Left ventricle myocardium superior (tissue), 1 donor: Measurements from ENCODE around the gene ECE2. TPM values are rescaled to one million over a fixed set of nuclear protein-coding genes. Genes with fewer than 3 reads are reported as not detected.
A peak's percentile ranks its signal among the peaks of the same experiment; 100 is the strongest.

ENCODE experiments used
- ATAC-seq: fragments of 200-7000 bp; cut with Tn5 transposase; one replicate; pipeline ENCODE4 v1.9.1; 2020; ENCODE audit warnings: mild to moderate bottlenecking, moderate library complexity
- DNase-seq: peaks from one replicate; pipeline ENCODE4 v3.0.0-alpha.2; 2020
- intact Hi-C: fragments of 100-400 bp; cut with micrococcal nuclease; formaldehyde crosslinking; loops from one replicate; pipeline ENCODE4 v1.11.0; 2022
- total RNA-seq: library from RNA; stranded (reverse); fragmentation: NEBNext Ultra II Directional; extraction: Animal tissue kit (Norgen Biotek cat#: 25700); gene quantifications from one replicate; pipeline ENCODE4 v1.2.1, GENCODE V29; 2021
- donor health status: DM: no; HTN: yes; CAD: no; lungs with severe emphysema.

The ECE2 gene
- total RNA-seq, 1 donor from 2014 or later, result not detected

DNA sequence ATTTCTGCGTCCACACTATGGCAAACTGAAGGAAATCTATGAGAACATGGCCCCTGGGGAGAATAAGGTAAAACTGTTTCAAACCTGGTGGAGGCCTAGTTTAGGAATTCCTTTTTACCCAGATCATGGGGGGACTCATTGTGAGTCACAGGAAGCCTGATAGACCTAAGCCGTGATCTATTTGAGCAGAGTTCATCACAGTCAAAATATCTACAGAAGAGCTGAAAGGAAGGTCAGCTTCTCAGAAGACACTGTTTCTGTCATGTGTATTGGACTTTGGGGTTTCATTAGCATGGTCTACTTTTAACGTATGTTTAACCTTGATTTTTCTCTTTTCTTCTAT, 24.5 kb downstream of the ECE2 start:
- ATAC-seq (no peak), DNase-seq (no peak)
- intact Hi-C loops, result no loop called here

DNA sequence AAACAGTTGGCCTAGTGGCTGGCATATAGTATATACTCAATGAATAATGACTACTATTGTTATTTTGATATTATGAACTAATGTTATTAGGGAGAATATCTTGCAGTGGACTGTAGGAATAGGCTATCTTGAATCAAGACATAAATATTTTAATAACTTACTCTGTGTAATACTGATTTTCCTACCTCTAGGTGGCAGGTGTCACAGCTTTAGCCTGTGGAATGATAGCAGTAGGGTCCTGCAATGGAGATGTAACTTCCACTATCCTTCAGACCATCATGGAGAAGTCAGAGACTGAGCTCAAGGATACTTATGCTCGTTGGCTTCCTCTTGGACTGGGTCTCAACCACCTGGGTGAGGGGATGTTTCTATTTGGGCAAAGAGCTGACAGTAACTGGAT, 29.8 kb downstream of the ECE2 start:
- no peak for DNase-seq
- ATAC-seq, result no peak
- intact Hi-C loops, result no loop called here

DNA sequence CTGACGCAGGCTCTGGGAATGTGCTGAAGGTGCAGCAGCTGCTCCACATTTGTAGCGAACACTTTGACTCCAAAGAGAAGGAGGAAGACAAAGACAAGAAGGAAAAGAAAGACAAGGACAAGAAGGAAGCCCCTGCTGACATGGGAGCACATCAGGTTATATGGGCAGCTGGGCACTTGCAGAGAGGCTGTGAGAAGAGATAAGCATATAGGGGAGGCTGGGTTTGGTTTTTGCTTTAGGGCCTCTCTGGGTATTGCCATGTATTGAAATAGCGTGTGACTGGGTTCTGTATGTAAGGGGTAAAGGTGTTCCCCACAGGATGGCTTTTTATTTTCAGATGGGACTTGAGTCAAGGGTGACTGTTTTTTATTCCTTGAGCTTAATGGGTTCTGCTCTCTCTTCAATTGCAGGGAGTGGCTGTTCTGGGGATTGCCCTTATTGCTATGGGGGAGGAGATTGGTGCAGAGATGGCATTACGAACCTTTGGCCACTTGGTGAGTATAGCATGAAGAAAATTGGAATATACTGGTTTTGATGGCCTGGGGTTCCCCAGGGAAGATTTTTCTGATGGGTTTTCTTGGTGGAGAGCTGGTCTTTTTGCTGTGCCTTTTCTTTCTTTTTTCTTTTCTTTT, 30.6 kb downstream of the ECE2 start:
- intact Hi-C loops, result no loop called here
- ATAC-seq (no peak), DNase-seq (no peak)

DNA sequence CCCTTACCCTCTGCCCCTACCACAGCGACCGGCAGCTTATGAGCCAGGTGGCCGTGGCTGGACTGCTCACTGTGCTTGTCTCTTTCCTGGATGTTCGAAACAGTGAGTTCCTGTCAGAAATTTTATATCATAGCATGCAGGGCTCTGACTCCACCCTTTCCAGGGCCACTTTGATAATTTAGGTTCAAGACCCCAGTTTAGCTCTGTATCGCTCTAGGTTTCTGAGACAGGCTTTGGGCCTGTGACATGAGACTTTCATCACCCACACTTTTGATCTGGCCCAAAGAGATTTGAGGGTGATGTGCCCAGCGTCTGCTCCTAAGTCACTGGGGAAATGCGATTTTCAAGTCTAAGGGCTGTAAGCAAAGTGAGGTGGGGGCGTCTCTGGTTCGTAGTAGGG, 32.1 kb downstream of the ECE2 start:
- intact Hi-C loops, result no loop called here
- DNase-seq (no peak), ATAC-seq (no peak)

DNA sequence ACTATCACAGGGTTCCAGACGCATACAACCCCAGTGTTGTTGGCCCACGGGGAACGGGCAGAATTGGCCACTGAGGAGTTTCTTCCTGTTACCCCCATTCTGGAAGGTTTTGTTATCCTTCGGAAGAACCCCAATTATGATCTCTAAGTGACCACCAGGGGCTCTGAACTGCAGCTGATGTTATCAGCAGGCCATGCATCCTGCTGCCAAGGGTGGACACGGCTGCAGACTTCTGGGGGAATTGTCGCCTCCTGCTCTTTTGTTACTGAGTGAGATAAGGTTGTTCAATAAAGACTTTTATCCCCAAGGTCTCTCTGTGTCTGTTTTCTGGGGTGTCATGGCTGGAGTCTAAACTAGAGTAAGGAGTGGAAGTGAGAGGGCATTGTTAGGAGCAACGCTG, 32.9 kb downstream of the ECE2 start:
- ATAC-seq, result no peak
- intact Hi-C loops, result no loop called here
- DNase-seq, result no peak

DNA sequence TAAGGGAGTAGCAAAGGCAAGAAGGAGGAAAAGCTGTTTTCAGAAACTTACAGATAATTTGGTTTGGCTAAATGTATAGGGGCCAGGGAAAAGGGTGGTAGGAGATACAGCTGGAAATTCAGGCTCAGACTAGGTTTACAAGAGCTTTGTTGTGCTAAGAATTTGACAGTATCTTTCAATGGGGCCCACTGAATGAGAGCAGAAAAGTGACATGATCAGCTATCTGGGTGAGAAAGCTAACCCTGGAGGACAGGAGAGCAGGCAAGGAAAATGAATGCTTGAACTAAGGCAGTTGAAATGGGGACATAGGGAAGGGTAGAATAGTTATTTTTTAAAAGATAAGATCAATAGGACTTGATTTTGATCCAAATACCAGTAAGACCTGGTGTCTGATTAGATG, 35.8 kb downstream of the ECE2 start:
- no peak for ATAC-seq
- intact Hi-C loops, result no loop called here

DNA sequence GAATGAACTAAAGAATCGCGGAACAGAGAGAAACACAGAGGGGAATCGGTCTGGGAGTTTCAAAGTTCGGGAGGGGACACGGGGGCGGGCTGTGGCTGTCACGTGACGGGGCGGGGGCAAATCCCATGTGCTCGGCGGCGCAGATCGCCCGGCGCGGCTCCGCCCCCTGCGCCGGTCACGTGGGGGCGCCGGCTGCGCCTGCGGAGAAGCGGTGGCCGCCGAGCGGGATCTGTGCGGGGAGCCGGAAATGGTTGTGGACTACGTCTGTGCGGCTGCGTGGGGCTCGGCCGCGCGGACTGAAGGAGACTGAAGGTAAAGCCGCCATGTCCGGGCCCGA, 38.5 kb downstream of the ECE2 start, which contains the start of gene EIF4G1:
Gene EIF4G1, plus strand, starts transcription at position 244 of the 337 bp plus-strand sequence. CDS start 1,191 bp downstream, outside the sequence.
- DNase-seq, result peak; percentile 98
- ATAC-seq, result peak; percentile 87
- intact Hi-C loops, result no loop called here

More for the DNA sequence above, 35.8 kb downstream of the ECE2 start:
- no peak for DNase-seq

DNA sequence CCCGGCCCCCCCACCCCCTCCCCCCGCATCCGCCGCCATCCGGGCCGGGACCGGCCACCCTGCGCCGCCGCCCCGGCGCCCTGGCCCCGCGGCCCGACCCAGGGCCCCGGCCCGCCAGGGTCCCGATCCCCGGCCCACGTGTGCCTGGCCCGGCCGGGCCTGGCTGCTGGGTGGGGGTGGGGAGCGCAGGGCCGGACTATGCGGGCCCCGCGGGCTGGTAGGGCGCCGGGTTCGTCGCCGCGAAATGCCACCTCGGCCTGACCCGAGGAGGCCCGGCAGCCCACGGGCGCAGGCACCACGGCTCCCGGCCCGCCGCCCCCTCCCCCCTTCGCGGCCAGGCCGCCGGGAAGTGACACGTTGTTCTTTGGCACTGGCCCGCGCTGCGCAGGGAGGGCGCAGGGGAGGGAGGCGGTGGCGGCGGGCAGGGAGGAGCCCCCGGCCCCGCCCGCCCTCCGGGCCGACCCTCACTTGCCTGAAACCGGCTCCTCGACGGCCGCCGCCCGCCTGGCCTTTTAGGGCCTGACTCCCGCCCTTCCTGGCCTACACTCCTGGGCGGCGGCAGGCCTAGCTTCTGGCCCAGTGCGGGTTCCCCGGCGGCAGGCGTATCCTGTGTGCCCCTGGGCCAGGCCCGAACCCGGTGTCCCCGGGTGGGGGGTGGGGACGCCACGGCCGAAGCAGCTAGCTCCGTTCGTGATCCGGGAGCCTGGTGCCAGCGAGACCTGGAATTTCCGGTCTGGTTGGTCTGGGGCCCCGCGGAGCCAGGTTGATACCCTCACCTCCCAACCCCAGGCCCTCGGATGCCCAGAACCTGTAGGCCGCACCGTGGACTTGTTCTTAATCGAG, 39.1 kb downstream of the ECE2 start:
- ATAC-seq (peak; percentile 79), DNase-seq (peak; percentile 94)
- intact Hi-C loops, result no loop called here

DNA sequence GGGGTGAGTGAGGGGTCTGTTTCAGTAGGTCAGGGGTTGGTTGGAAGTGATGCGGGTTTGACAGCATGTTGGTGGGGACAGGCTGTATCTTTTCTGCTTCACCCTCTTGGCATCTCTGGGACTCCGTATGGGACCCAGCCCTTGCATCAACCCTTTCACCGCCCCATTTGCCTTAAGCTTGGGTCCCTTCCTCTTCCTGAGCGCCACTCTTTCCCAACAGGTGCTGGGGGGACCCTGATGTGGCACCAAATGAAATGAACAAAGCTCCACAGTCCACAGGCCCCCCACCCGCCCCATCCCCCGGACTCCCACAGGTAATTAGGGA, 39.7 kb downstream of the ECE2 start:
- ATAC-seq, result no peak
- intact Hi-C loops, result no loop called here

DNA sequence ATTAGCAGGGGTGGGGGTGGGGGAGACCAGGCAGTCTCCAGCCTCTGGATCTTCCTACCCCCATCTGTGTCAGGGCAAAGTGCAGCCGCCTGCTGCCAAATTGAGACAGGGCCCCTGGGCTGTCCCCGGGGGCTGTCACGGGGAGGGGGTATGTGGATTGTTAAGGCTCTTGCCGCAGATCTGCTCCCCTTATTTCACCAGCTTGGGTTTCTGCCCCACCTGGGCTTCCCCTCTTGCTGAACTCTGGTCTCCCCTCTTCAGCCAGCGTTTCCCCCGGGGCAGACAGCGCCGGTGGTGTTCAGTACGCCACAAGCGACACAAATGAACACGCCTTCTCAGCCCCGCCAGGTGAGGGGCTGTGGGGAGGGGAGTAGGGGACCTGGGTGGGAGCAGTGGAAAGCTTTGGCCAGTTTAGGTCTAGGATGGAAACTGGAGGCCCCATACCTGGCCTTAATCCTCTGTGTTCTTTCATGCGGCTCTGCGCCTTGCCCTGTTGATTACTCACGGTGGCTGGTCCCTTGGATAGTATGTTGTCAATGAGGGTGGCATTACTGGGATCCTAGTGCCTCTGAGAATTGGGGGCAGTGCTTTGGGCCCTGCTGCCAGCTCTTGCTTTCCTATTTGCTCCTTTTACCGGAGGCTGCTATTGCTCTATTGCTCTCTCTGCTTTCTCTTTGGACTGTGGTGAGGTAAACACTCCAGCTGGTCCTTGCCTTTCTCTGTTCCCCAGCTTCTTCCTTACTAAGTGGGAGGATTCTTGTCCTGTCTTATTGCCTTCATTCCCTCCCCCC, 40.2 kb downstream of the ECE2 start:
- intact Hi-C loops, result no loop called here
- ATAC-seq, result no peak

More for the DNA sequence above, 39.7 kb downstream of the ECE2 start:
- DNase-seq, result no peak

DNA sequence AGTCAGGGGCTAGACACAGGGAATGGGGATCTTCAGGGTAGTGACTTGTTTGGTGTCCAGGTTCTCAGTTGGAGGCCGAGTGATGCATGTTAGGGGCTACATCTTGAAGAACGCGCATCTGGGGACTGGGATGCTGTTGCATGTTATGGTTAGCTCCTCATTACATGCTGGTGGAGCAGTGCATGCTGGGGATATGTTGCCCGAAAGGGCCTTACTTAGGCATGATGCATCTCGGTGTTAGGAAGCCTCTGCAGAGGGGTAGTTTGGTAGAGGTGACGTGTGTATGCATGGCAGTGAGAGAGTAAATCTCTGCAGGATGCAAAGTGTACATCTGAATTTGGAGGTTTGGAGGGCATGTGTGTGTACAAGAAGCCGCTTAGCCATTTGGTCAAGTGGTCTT, 41.0 kb downstream of the ECE2 start:
- ATAC-seq (no peak), DNase-seq (no peak)
- intact Hi-C loops, result no loop called here

More for the DNA sequence above, 40.2 kb downstream of the ECE2 start:
- DNase-seq, result no peak

DNA sequence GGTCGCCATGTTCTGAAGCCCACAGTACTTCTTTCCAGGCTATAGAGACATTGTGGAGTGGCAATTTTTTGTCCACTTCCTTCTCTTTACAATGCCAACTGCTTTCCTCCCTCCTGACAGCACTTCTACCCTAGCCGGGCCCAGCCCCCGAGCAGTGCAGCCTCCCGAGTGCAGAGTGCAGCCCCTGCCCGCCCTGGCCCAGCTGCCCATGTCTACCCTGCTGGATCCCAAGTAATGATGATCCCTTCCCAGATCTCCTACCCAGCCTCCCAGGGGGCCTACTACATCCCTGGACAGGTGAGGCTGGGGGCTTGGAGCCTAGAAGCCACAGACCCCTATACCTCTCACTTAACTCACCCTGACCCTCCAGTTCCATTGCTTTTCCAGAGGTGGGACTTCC, 41.4 kb downstream of the ECE2 start:
- DNase-seq (no peak), ATAC-seq (no peak)
- intact Hi-C loops, result no loop called here

DNA sequence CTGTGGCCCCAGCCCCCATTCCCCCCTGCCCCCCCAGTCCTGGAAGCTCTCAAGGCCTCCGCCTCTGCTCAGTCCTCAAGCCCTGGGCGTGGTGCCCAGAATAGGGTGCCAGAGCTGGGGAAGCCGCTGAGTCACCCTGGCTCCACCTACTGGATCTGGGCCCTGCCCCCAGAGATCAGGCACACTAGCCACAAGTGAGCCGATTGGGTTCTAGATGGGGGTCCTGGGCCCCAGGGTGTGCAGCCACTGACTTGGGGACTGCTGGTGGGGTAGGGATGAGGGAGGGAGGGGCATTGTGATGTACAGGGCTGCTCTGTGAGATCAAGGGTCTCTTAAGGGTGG, 44.3 kb downstream of the ECE2 start:
- peak; percentile 90 for ATAC-seq
- intact Hi-C loops, result no loop called here
- peak; percentile 98 for DNase-seq

DNA sequence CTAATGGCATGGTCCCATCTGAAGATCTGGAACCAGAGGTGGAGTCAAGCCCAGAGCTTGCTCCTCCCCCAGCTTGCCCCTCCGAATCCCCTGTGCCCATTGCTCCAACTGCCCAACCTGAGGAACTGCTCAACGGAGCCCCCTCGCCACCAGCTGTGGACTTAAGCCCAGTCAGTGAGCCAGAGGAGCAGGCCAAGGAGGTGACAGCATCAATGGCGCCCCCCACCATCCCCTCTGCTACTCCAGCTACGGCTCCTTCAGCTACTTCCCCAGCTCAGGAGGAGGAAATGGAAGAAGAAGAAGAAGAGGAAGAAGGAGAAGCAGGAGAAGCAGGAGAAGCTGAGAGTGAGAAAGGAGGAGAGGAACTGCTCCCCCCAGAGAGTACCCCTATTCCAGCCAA, 45.8 kb downstream of the ECE2 start:
- ATAC-seq (no peak), DNase-seq (peak; percentile 26)
- intact Hi-C loops, result no loop called here

DNA sequence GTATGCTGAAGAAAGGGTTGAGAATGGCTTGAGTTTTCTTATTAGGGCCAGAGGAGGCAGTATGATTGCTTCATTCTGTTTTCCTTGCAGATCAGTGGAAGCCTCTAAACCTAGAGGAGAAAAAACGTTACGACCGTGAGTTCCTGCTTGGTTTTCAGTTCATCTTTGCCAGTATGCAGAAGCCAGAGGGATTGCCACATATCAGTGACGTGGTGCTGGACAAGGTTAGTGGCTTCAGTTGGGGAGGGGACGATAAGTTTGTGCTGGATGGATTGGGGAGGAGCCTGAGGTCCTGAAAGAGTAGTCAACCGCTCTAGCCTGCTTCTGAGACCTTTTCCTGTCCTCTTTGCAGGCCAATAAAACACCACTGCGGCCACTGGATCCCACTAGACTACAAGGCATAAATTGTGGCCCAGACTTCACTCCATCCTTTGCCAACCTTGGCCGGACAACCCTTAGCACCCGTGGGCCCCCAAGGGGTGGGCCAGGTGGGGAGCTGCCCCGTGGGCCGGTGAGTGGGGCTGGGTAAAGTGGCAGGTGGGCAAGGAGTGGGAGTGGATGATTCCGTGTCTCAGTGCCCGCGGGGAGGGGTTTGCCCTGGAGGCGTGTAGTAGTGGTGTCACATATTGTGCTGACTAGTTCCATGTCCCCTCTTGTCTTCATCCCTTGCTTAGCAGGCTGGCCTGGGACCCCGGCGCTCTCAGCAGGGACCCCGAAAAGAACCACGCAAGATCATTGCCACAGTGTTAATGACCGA, 47.1 kb downstream of the ECE2 start:
- intact Hi-C loops, result no loop called here
- peak; percentile 33 for DNase-seq
- no peak for ATAC-seq

DNA sequence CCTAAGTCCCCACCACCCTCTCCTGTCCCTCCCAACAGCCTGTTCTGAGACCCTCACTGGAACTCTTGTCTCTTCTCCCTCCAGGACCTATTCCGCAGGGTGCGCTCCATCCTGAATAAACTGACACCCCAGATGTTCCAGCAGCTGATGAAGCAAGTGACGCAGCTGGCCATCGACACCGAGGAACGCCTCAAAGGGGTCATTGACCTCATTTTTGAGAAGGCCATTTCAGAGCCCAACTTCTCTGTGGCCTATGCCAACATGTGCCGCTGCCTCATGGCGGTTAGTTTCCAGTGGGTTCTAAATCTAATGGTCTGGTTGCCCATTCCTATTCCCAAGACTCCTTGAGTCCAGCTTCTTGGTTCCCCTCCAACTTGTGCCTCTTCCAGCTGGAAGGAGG, 47.9 kb downstream of the ECE2 start:
- no peak for ATAC-seq
- intact Hi-C loops, result no loop called here
- DNase-seq, result peak; percentile 51

DNA sequence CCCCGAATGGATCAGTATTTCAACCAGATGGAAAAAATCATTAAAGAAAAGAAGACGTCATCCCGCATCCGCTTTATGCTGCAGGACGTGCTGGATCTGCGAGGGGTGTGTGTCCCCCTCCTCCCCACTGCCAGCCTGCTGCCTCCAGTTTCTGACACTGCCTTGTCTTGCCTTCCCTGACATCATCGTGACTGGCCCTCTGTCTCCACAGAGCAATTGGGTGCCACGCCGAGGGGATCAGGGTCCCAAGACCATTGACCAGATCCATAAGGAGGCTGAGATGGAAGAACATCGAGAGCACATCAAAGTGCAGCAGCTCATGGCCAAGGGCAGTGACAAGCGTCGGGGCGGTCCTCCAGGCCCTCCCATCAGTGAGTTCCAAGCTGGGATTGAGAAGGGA, 49.4 kb downstream of the ECE2 start:
- no peak for ATAC-seq
- peak; percentile 20 for DNase-seq
- intact Hi-C loops, result no loop called here

DNA sequence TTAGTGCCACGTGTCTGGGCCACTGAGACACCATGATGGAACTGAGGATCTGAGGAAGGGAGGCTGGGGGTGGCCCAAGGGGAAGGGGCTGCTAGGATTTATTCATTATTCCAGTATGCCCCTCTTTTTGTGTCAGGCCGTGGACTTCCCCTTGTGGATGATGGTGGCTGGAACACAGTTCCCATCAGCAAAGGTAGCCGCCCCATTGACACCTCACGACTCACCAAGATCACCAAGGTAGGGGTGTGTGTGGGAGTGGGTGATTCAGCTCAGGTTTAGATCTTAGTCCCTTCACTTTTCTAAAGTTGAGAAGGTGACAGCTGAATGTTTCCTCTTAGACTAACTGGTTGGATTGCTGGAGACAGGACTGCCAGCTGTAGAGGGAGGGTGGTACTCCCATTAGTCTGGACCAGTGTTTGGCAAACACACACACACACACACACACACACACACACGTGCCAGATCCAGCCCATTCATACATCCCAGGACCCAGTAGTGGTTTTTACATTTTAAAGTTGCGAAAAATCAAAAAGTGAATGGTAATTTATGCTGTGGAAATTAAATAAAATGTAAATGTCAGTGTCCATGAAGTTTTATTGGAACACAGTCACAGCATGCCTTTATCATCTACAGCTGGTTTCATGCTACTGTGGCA, 50.0 kb downstream of the ECE2 start:
- DNase-seq (no peak), ATAC-seq (no peak)
- intact Hi-C loops, result no loop called here

DNA sequence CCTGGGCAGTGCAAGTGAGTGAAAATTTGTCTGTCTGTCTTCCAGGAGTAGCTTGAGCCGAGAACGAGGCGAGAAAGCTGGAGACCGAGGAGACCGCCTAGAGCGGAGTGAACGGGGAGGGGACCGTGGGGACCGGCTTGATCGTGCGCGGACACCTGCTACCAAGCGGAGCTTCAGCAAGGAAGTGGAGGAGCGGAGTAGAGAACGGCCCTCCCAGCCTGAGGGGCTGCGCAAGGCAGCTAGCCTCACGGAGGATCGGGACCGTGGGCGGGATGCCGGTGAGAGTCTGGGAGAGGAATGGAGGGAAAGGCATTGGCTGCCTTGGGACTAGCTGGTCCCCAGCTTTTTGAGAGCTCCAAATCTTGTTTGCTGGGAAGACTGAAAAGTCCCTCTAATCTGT, 51.3 kb downstream of the ECE2 start:
- ATAC-seq (no peak), DNase-seq (no peak)
- intact Hi-C loops, result no loop called here
